Stimulated activated naive CD4-positive, alpha-beta T cell treated with Interleukin-2 at 50 U/mL for 16 hours (primary cell): ENCODE measurements around the gene ZBTB20.
"Not testable (repeated sequence)": the region's sequence is repeated elsewhere in the genome, so short reads cannot be mapped to it uniquely, and the experiment has no call there.

Experiments
- DNase-seq: peaks from one replicate; lab custom pipeline; 2025; lab: John Stamatoyannopoulos, UW

ZBTB20 gene

GRCh38 chr3:114831861-114832260 lies 315.2 kb downstream of the ZBTB20 start:
- no peak for DNase-seq

GRCh38 chr3:114830652-114831051 lies 316.4 kb downstream of the ZBTB20 start:
- no peak for DNase-seq

- no peak for DNase-seq
Measured at GRCh38 chr3:114829783-114830182, 317.3 kb downstream of the ZBTB20 start.

- no peak for DNase-seq
Measured at GRCh38 chr3:114827495-114827894, 319.6 kb downstream of the ZBTB20 start.

- no peak for DNase-seq
Measured at GRCh38 chr3:114824014-114824413, 323.1 kb downstream of the ZBTB20 start.

- no peak for DNase-seq
Measured at GRCh38 chr3:114823061-114823460, 324.0 kb downstream of the ZBTB20 start.

GRCh38 chr3:114816052-114816451 lies 331.0 kb downstream of the ZBTB20 start:
- no peak for DNase-seq

GRCh38 chr3:114812541-114813238 lies 334.4 kb downstream of the ZBTB20 start:
- not testable (repeated sequence) for DNase-seq

GRCh38 chr3:114809668-114810413 lies 337.2 kb downstream of the ZBTB20 start:
- no peak for DNase-seq

GRCh38 chr3:114804099-114804498 lies 343.0 kb downstream of the ZBTB20 start:
- no peak for DNase-seq

GRCh38 chr3:114803042-114803695 lies 343.9 kb downstream of the ZBTB20 start:
- no peak for DNase-seq

GRCh38 chr3:114800272-114801031 lies 346.6 kb downstream of the ZBTB20 start:
- no peak for DNase-seq

GRCh38 chr3:114799816-114800215 lies 347.3 kb downstream of the ZBTB20 start:
- DNase-seq, result no peak

- no peak for DNase-seq
Measured at GRCh38 chr3:114796796-114797195, 350.3 kb downstream of the ZBTB20 start.

- no peak for DNase-seq
Measured at GRCh38 chr3:114794894-114795630, 352.0 kb downstream of the ZBTB20 start.

- DNase-seq, result no peak
Measured at GRCh38 chr3:114792159-114792918, 354.7 kb downstream of the ZBTB20 start.

- no peak for DNase-seq
Measured at GRCh38 chr3:114790752-114791151, 356.3 kb downstream of the ZBTB20 start.

- DNase-seq, result no peak
Measured at GRCh38 chr3:114789803-114790202, 357.3 kb downstream of the ZBTB20 start.

- DNase-seq, result no peak
Measured at GRCh38 chr3:114775395-114775794, 371.7 kb downstream of the ZBTB20 start.

- no peak for DNase-seq
Measured at GRCh38 chr3:114770874-114771273, 376.2 kb downstream of the ZBTB20 start.

- DNase-seq, result no peak
Measured at GRCh38 chr3:114764056-114764492, 383.0 kb downstream of the ZBTB20 start.
